SK-N-SH (cell line): ENCODE results near the gene SLPI. TPM values are rescaled to one million over a fixed set of nuclear protein-coding genes. Genes with fewer than 3 reads are reported as not detected.

Source experiments
- CTCF ChIP-seq: fragments of 200-600 bp; sonication (generic); IDR thresholded peaks from 2 replicates; pipeline ENCODE4 v1.6.1; 2017; ENCODE audit warnings: antibody characterized with exemption, mild to moderate bottlenecking, moderate library complexity
- FOSL2 ChIP-seq: IDR thresholded peaks from 2 replicates; pipeline ENCODE4 v1.4.0; 2012; ENCODE audit warnings: low read depth, mild to moderate bottlenecking, moderate library complexity, borderline replicate concordance
- FOXJ3 ChIP-seq: sonication (generic); formaldehyde crosslinking; IDR thresholded peaks from 2 replicates; pipeline ENCODE4 v1.5.1; 2020; ENCODE audit warnings: mild to moderate bottlenecking, missing genetic modification reagents
- TEAD4 ChIP-seq: IDR thresholded peaks from 2 replicates; pipeline ENCODE4 v1.4.0; 2012; ENCODE audit warnings: mild to moderate bottlenecking, borderline replicate concordance; ENCODE audit not compliant: insufficient read depth
- USF1 ChIP-seq: IDR thresholded peaks from 2 replicates; pipeline ENCODE4 v1.4.0; 2012; ENCODE audit warnings: low read depth, borderline replicate concordance
- polyA plus RNA-seq, 3 experiments: library from polyadenylated mRNA; depleted of rRNA; stranded (reverse); fragments of >200 nt; gene quantifications; 2 replicates each; pipeline ENCODE4 v1.2.3, GENCODE V29; 2012

Gene SLPI
- polyA plus RNA-seq, 1 of the 3 experiments (the other 2 are of a cell fraction) = not detected

GRCh38 chr20:45206725-45207124 is 47.6 kb downstream of the SLPI start, which contains the start of gene SEMG1 (continued):
- TF ChIP-seq USF1 (no peak), FOXJ3 (CRISPR knock-in tag) (no peak), FOSL2 (no peak), TEAD4 (no peak), CTCF (no peak)

Other genes starting within 250 kb of the SLPI start
- 0.07 and 0.13 TPM in 2 replicates for gene KCNS1, start 153.4 kb downstream of the SLPI start, polyA plus RNA-seq (2012; rRNA removed)
- 0.08 and 0.11 TPM in 2 replicates for gene WFDC5, start 139.4 kb downstream of the SLPI start, polyA plus RNA-seq (2012; rRNA removed)
- gene WFDC12, start 130.1 kb downstream of the SLPI start, polyA plus RNA-seq (2012; rRNA removed) = not detected in 2 replicates
- 0.12 TPM in 1 of 2 replicates, not detected in the other for gene PI3, start 79.7 kb downstream of the SLPI start, polyA plus RNA-seq (2012; rRNA removed)
- not detected in 2 replicates for gene SEMG1, start 47.5 kb downstream of the SLPI start, polyA plus RNA-seq (2012; rRNA removed)
- not detected in 2 replicates for gene SEMG2, start 33.2 kb downstream of the SLPI start, polyA plus RNA-seq (2012; rRNA removed)
- gene RBPJL, start 52.3 kb upstream of the SLPI start, polyA plus RNA-seq (2012; rRNA removed) = not detected in 2 replicates
- gene MATN4, start 53.7 kb upstream of the SLPI start, polyA plus RNA-seq (2012; rRNA removed) = 0.13 and 0.16 TPM in 2 replicates
- gene SDC4, start 93.9 kb upstream of the SLPI start, polyA plus RNA-seq (2012; rRNA removed) = 131 and 192 TPM in 2 replicates
- gene SYS1, start 108.6 kb upstream of the SLPI start, polyA plus RNA-seq (2012; rRNA removed) = 26.5 and 26.9 TPM in 2 replicates
- not detected in 2 replicates for gene TP53TG5, start 123.8 kb upstream of the SLPI start, polyA plus RNA-seq (2012; rRNA removed)
- 22.4 and 24.5 TPM in 2 replicates for gene DBNDD2, start 153.7 kb upstream of the SLPI start, polyA plus RNA-seq (2012; rRNA removed)
- gene PIGT, start 161.6 kb upstream of the SLPI start, polyA plus RNA-seq (2012; rRNA removed) = 144 and 149 TPM in 2 replicates
- gene WFDC2, start 215.2 kb upstream of the SLPI start, polyA plus RNA-seq (2012; rRNA removed) = 0.21 TPM in 1 of 2 replicates, not detected in the other